ENCODE results near the gene RNF167. TPM values are rescaled to one million over a fixed set of nuclear protein-coding genes. Genes with fewer than 3 reads are reported as not detected.

Gene RNF167
- total RNA-seq, 2 donors from 2014 or later = 120 to 123 TPM

- no peak overlapping the region for H3K27ac ChIP-seq (ENCODE audit: low read depth, low read length)
- WGBS, 2 experiments (ENCODE audit: insufficient coverage in 1 of 2, insufficient read length in 1 of 2) = 88% methylated on average over 10 to 34 of the region's 34 CpGs
- no peaks in the 10 kb centered on the region for H3K4me1 ChIP-seq (ENCODE audit: control insufficient read depth, insufficient read depth, low read length)
- Mint-ChIP-seq H3K4me3 (peak overlapping the region; percentile 68), H3K36me3 (ENCODE audit: low read depth) (peaks cover 17% of the 10 kb centered on the region), H3K4me1 (peaks cover 6% of the 10 kb centered on the region), H3K27me3 (ENCODE audit: insufficient read depth) (peaks cover 11% of the 10 kb centered on the region), H3K27ac (no peak overlapping the region), H3K9me3 (no peaks in the 10 kb centered on the region)
- no peaks in the 10 kb centered on the region for H3K27me3 ChIP-seq (ENCODE audit: control insufficient read depth, insufficient read depth, low read length, poor library complexity, severe bottlenecking)
- H3K36me3 ChIP-seq (ENCODE audit: control insufficient read depth, insufficient read depth, low read length) = peaks cover 12% of the 10 kb centered on the region
- no peak for TF ChIP-seq CTCF (conservative IDR thresholded peaks at IDR 0.05)
- H3K9me3 ChIP-seq (ENCODE audit: control insufficient read depth, low read length) = no peaks in the 10 kb centered on the region
- DNase-seq = no peak
- H3K9ac ChIP-seq (ENCODE audit: extremely low read depth, low read length, poor library complexity, severe bottlenecking) = no peak overlapping the region
- no peak overlapping the region for H3K4me3 ChIP-seq (ENCODE audit: low read length)
These were observed 41.1 kb upstream of the RNF167 start for GRCh38 chr17:4898927-4899326.

GRCh38 chr17:4899341-4900230 is 40.5 kb upstream of the RNF167 start, which contains the start of gene C17orf107:
TSS of gene C17orf107 (plus strand) at chr17:4899536. CDS start at chr17:4899763, 227 bp downstream.
- Histone ChIP-seq H3K9me3 (ENCODE audit: control insufficient read depth, low read length) (no peaks in the 10 kb centered on the region), H3K4me3 (ENCODE audit: low read length) (no peak within 1 kb of the TSS), H3K9ac (ENCODE audit: extremely low read depth, low read length, poor library complexity, severe bottlenecking) (no peak within 1 kb of the TSS), H3K36me3 (ENCODE audit: control insufficient read depth, insufficient read depth, low read length) (peaks cover 9% of the 10 kb centered on the region), H3K27ac (ENCODE audit: low read depth, low read length) (peak within 1 kb of the TSS; percentile 17), H3K4me1 (ENCODE audit: control insufficient read depth, insufficient read depth, low read length) (no peaks in the 10 kb centered on the region), H3K27me3 (ENCODE audit: control insufficient read depth, insufficient read depth, low read length, poor library complexity, severe bottlenecking) (no peaks in the 10 kb centered on the region)
- H3K27ac Mint-ChIP-seq = peak within 1 kb of the TSS; percentile 88
- peak within 1 kb of the TSS; percentile 68 for H3K4me3 Mint-ChIP-seq
- peaks cover 15% of the 10 kb centered on the region for H3K36me3 Mint-ChIP-seq (ENCODE audit: low read depth)
- no peak for TF ChIP-seq CTCF (conservative IDR thresholded peaks at IDR 0.05)
- H3K27me3 Mint-ChIP-seq (ENCODE audit: insufficient read depth) = peaks cover 12% of the 10 kb centered on the region
- peaks cover 6% of the 10 kb centered on the region for H3K4me1 Mint-ChIP-seq
- 85 to 87% methylated on average over 50 to 60 of the region's 60 CpGs for WGBS, 2 experiments (ENCODE audit: insufficient coverage in 1 of 2, insufficient read length in 1 of 2)
- peak; percentile 91 for DNase-seq
- H3K9me3 Mint-ChIP-seq = no peaks in the 10 kb centered on the region

GRCh38 chr17:4900231-4901107 is 39.6 kb upstream of the RNF167 start:
- no peak for TF ChIP-seq CTCF (conservative IDR thresholded peaks at IDR 0.05)
- H3K4me3 Mint-ChIP-seq = peak overlapping the region; percentile 68
- H3K27ac Mint-ChIP-seq = no peak overlapping the region
- peak; percentile 97 for DNase-seq
- Histone ChIP-seq H3K9me3 (ENCODE audit: control insufficient read depth, low read length) (no peaks in the 10 kb centered on the region), H3K27ac (ENCODE audit: low read depth, low read length) (no peak overlapping the region), H3K4me3 (ENCODE audit: low read length) (no peak overlapping the region), H3K27me3 (ENCODE audit: control insufficient read depth, insufficient read depth, low read length, poor library complexity, severe bottlenecking) (no peaks in the 10 kb centered on the region), H3K9ac (ENCODE audit: extremely low read depth, low read length, poor library complexity, severe bottlenecking) (no peak overlapping the region), H3K4me1 (ENCODE audit: control insufficient read depth, insufficient read depth, low read length) (no peaks in the 10 kb centered on the region), H3K36me3 (ENCODE audit: control insufficient read depth, insufficient read depth, low read length) (peaks cover under 1% of the 10 kb centered on the region)
- H3K4me1 Mint-ChIP-seq = peaks cover 6% of the 10 kb centered on the region
- 93 to 96% methylated on average over 56 to 65 of the region's 65 CpGs for WGBS, 2 experiments (ENCODE audit: insufficient coverage in 1 of 2, insufficient read length in 1 of 2)
- peaks cover 12% of the 10 kb centered on the region for H3K36me3 Mint-ChIP-seq (ENCODE audit: low read depth)
- peaks cover 16% of the 10 kb centered on the region for H3K27me3 Mint-ChIP-seq (ENCODE audit: insufficient read depth)
- no peaks in the 10 kb centered on the region for H3K9me3 Mint-ChIP-seq
